GM12891 (cell line): ENCODE data around the gene CLIC3.

Experiments used
- PAX5 ChIP-seq: IDR thresholded peaks from 2 replicates; pipeline ENCODE4 v1.6.1; 2011; ENCODE audit warnings: low read length, moderate library complexity, mild to moderate bottlenecking; ENCODE audit not compliant: insufficient read depth, severe bottlenecking
- POLR2A ChIP-seq: IDR thresholded peaks from 2 replicates; pipeline ENCODE4 v1.6.1; 2011; ENCODE audit warnings: low read depth, low read length, control low read depth
- POLR2AphosphoS5 ChIP-seq: IDR thresholded peaks from 2 replicates; pipeline ENCODE4 v1.6.1; 2011; ENCODE audit warnings: low read depth, low read length, control low read depth
- TAF1 ChIP-seq: IDR thresholded peaks from 2 replicates; pipeline ENCODE4 v1.6.1; 2011; ENCODE audit warnings: low read depth, low read length, control low read depth

- no peak for TF ChIP-seq POLR2AphosphoS5
- TF ChIP-seq POLR2A: no peak
- TF ChIP-seq TAF1: no peak
- TF ChIP-seq PAX5: no peak
Measured at GRCh38 chr9:136982232-136983051, 13.9 kb downstream of the CLIC3 start, which contains the start of gene LCNL1.
